ENCODE measurements around the gene MSI2.

DNA sequence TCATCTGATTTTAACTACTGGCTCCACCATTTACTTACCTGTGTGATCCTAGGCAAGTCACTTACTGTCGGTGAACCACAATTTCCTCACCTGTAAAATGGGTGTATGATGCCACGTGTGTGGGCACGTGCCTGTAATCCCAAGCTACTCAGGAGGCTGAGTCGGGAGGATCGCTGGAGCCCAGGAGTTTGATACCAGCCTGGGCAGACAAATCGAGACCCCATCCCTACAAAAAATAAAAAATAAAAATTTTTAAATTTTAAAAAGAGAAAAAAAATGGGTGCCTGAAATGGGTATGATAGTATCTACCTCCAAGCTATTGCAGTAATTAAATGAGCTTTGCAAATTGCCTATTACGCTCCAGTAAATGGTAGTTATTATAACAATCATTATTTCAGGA lies 263.5 kb downstream of the MSI2 start:
- TF ChIP-seq, protein P1, sequence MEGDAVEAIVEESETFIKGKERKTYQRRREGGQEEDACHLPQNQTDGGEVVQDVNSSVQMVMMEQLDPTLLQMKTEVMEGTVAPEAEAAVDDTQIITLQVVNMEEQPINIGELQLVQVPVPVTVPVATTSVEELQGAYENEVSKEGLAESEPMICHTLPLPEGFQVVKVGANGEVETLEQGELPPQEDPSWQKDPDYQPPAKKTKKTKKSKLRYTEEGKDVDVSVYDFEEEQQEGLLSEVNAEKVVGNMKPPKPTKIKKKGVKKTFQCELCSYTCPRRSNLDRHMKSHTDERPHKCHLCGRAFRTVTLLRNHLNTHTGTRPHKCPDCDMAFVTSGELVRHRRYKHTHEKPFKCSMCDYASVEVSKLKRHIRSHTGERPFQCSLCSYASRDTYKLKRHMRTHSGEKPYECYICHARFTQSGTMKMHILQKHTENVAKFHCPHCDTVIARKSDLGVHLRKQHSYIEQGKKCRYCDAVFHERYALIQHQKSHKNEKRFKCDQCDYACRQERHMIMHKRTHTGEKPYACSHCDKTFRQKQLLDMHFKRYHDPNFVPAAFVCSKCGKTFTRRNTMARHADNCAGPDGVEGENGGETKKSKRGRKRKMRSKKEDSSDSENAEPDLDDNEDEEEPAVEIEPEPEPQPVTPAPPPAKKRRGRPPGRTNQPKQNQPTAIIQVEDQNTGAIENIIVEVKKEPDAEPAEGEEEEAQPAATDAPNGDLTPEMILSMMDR (conservative IDR thresholded peaks at IDR 0.05; ENCODE audit: low read length) = no peak
- no peak for TF ChIP-seq EZH2phosphoT487 (IDR thresholded peaks at IDR 0.05; ENCODE audit: borderline replicate concordance)
